Measurements from ENCODE around the gene MYRIP.
"Not testable (repeated sequence)": the region's sequence is repeated elsewhere in the genome, so short reads cannot be mapped to it uniquely, and the experiment has no call there.

MYRIP gene

DNA sequence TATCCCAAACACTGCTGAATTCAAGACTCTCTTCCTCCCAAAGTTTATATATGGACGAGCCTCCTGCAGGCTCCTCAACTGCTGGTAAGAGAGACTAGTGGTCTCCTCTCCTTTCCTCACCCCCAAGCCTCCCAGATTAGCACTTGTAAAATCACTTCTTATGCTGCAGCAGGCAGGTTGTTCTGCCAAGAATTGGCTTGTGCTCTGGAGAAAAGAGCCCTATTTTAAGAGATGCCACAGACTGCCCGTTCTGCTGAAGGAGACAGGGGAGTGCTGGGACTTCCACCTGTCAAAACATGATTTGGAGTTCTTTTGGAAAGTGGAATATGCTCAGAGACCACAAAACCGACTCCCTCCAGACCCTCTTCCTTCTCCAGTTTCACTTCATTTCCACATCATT, 269.2 kb downstream of the MYRIP start:
- Mint-ChIP-seq H3K9me3 (peaks cover 36% of the 10 kb centered on the region), H3K4me3 (no peak overlapping the region), H3K4me1 (peaks cover 7% of the 10 kb centered on the region), H3K27me3 (ENCODE audit: low read depth, poor library complexity) (no peaks in the 10 kb centered on the region), H3K36me3 (ENCODE audit: low read depth) (peaks cover 6% of the 10 kb centered on the region), H3K27ac (no peak overlapping the region)
- TF ChIP-seq, protein P1, sequence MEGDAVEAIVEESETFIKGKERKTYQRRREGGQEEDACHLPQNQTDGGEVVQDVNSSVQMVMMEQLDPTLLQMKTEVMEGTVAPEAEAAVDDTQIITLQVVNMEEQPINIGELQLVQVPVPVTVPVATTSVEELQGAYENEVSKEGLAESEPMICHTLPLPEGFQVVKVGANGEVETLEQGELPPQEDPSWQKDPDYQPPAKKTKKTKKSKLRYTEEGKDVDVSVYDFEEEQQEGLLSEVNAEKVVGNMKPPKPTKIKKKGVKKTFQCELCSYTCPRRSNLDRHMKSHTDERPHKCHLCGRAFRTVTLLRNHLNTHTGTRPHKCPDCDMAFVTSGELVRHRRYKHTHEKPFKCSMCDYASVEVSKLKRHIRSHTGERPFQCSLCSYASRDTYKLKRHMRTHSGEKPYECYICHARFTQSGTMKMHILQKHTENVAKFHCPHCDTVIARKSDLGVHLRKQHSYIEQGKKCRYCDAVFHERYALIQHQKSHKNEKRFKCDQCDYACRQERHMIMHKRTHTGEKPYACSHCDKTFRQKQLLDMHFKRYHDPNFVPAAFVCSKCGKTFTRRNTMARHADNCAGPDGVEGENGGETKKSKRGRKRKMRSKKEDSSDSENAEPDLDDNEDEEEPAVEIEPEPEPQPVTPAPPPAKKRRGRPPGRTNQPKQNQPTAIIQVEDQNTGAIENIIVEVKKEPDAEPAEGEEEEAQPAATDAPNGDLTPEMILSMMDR (IDR thresholded peaks at IDR 0.05) = no peak
- no peak for DNase-seq

DNA sequence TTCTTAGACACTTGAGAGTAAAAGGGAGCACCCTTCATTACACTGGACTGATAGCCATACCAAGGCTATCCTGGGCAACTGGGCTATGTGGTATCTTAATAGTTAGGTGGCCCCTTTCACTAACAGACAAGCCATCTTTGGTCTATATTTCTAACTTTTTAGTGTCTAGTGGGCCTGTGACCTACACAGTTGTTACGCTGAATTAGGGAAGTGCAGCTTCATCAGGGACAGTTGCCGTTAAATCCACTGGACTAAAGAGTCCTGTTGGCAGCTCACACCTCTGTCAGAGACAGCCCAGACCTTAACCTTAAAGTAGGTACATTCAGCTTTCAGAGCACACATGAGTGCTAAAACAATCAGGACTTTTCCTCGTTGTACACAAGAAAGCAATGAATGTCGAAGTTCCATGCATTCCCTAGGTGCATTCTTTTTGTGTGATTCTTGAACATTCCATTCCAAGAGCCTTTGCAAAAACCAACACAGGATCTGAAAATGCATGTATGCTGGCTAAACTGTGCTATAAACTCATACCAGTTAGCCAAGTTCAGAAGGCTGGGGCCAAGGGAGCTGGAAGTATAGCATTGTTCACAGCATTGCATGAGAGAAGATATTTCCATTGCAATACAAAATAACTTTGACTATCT, 269.9 kb downstream of the MYRIP start:
- Mint-ChIP-seq H3K36me3 (ENCODE audit: low read depth) (peaks cover 6% of the 10 kb centered on the region), H3K4me1 (peaks cover 6% of the 10 kb centered on the region), H3K4me3 (no peak overlapping the region), H3K27me3 (ENCODE audit: low read depth, poor library complexity) (no peaks in the 10 kb centered on the region), H3K9me3 (peaks cover 38% of the 10 kb centered on the region), H3K27ac (no peak overlapping the region)
- TF ChIP-seq, protein P1 (IDR thresholded peaks at IDR 0.05) = no peak
- no peak for DNase-seq

DNA sequence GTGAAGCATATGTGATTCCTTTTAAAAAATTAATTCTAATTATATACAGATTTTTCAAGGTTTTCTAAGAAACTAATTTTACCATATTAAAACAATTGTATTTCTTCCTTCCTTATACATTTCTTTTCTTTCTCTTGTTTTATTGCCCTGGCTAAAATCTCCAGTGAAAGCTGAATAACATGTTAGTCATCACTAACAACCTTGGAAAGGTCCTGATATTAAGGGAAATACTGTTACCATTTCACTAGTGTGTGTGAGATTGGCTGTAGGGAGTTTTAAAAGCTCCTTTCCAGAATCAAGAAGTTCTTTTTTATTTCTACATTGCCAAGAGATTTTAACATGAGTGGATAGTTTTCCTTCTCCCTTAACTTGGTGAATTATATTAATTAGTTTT, 270.4 kb downstream of the MYRIP start:
- Mint-ChIP-seq H3K27ac (no peak overlapping the region), H3K27me3 (ENCODE audit: low read depth, poor library complexity) (no peaks in the 10 kb centered on the region), H3K36me3 (ENCODE audit: low read depth) (peaks cover 6% of the 10 kb centered on the region), H3K4me1 (peaks cover 6% of the 10 kb centered on the region), H3K4me3 (no peak overlapping the region), H3K9me3 (peaks cover 38% of the 10 kb centered on the region)
- DNase-seq = no peak
- TF ChIP-seq, protein P1 (IDR thresholded peaks at IDR 0.05) = no peak

DNA sequence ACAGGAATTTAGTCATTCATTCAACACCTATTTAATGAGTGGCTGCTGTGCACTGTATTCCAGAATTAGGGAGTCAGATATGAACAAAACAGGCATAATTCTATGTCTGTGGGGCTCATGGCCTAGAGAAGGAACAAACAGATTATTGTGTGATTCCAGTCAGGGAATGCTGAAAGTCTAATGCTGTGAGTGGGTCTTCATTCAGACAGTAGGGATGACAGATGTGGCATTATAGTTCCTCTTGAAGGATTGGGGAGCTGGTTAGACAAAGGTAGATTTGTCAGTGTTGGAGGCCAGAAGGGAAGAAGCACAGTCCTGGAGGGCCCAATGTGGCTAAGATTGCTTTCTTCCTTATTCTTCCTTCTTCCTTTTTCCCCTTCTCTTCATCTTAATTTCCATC, 273.7 kb downstream of the MYRIP start:
- Mint-ChIP-seq H3K9me3 (peaks cover 24% of the 10 kb centered on the region), H3K36me3 (ENCODE audit: low read depth) (no peaks in the 10 kb centered on the region), H3K27me3 (ENCODE audit: low read depth, poor library complexity) (no peaks in the 10 kb centered on the region), H3K4me3 (no peak overlapping the region), H3K27ac (no peak overlapping the region), H3K4me1 (no peaks in the 10 kb centered on the region)
- DNase-seq = no peak
- TF ChIP-seq, protein P1 (IDR thresholded peaks at IDR 0.05) = no peak

DNA sequence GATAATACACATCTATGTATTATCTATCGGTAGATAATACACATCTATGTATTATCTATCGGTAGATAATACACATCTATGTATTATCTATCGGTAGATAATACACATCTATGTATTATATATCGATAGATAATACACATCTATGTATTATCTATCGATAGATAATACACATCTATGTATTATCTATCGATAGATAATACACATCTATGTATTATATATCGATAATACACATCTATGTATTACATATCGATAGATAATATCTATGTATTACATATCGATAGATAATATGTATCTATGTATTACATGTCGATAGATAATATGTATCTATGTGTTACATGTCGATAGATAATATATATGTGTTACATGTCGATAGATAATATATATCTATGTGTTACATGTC, 275.0 kb downstream of the MYRIP start:
- not testable (repeated sequence) for H3K27me3 Mint-ChIP-seq (ENCODE audit: low read depth, poor library complexity); H3K27ac Mint-ChIP-seq; DNase-seq; H3K36me3 Mint-ChIP-seq (ENCODE audit: low read depth); H3K4me3 Mint-ChIP-seq; H3K4me1 Mint-ChIP-seq
- peaks cover 17% of the 10 kb centered on the region for H3K9me3 Mint-ChIP-seq

DNA sequence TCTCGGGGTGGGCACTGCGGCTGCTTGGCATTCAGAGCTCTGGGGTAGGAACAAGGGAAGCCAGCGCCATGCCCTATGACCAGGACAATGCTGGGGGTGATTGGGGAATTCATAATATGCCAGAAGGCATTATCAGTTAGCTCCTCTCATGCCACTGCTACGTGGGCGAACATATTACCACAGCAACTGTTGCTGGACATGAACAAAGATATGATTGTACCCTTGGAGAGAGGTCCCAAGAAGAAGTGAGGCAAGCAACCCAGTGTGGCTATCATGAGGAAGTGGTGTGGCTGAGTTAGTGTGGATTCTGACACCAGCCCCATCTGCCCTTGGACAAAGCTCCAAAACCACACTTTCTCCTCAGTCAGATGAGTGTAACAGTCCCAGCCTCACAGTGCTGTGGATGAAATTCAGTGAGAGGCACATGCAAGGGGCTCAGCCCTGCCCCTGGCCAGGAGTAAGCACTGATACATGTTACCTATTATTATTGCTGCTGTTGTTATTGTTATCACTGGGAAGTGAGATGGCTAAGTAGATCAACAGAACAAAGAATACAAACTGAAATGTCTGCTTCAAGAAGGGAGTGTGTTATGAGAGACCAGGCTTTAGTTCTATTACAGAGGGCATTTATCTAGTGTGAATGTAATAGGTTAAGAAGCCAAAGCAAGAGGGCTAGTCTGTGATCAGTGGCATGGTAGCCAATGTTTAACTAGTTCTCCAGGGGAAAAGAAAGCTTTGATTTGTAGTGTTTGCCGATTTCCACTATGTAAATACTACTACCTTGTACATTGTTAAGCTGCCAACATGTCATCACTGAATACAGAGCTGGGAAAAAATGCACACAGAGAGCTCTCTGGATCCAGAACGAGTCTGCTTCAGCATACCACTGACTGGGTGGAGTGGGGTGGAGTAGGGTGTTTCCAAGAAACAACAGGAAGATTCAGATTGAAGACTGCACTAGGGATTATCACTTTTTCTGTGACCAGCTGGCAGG, 277.8 kb downstream of the MYRIP start:
- H3K4me1 Mint-ChIP-seq = no peaks in the 10 kb centered on the region
- DNase-seq = no peak

More for the DNA sequence above, 277.8 kb downstream of the MYRIP start:
- TF ChIP-seq, protein P1 (IDR thresholded peaks at IDR 0.05) = no peak
- H3K36me3 Mint-ChIP-seq (ENCODE audit: low read depth) = no peaks in the 10 kb centered on the region
- H3K4me3 Mint-ChIP-seq = no peak overlapping the region
- peaks cover 9% of the 10 kb centered on the region for H3K9me3 Mint-ChIP-seq
- H3K27me3 Mint-ChIP-seq (ENCODE audit: low read depth, poor library complexity) = peaks cover 4% of the 10 kb centered on the region
- H3K27ac Mint-ChIP-seq = peak overlapping the region; percentile 17

Measured in nephron progenitor cell (in vitro differentiated cells).